K562 (cell line): ENCODE data around the gene ZNF124. TPM values are rescaled to one million over a fixed set of nuclear protein-coding genes. Genes with fewer than 3 reads are reported as not detected.

Experiments
- AFF1 ChIP-seq, 2 experiments: fragments of 450-650 bp; IDR thresholded peaks; 2 replicates each; pipeline ENCODE4 v1.6.1; 2018; ENCODE audit warnings: mild to moderate bottlenecking in 2 of 2, low read depth in 1 of 2; ENCODE audit not compliant: partially characterized antibody in 2 of 2
- BRD9 ChIP-seq: fragments of 450-650 bp; IDR thresholded peaks from 2 replicates; pipeline ENCODE4 v1.6.1; 2018; ENCODE audit warnings: low read depth; ENCODE audit not compliant: partially characterized antibody
- CCNT2 ChIP-seq: IDR thresholded peaks from 2 replicates; pipeline ENCODE4 v1.6.1; 2011; ENCODE audit warnings: borderline replicate concordance, low read depth, mild to moderate bottlenecking, moderate library complexity, mixed read lengths, low read length; ENCODE audit not compliant: insufficient read length; ENCODE audit errors: extremely low read depth
- FOXJ3 ChIP-seq: sonication (generic); formaldehyde crosslinking; IDR thresholded peaks from 2 replicates; pipeline ENCODE4 v1.4.0; 2020; ENCODE audit warnings: mild to moderate bottlenecking, missing genetic modification reagents
- HSF4 ChIP-seq: fragments of 250-450 bp; sonication (Bioruptor Pico); IDR thresholded peaks from 2 replicates; pipeline ENCODE4 v2.1.2; 2022; ENCODE audit warnings: mild to moderate bottlenecking, moderate library complexity, borderline replicate concordance
- MTA3 ChIP-seq: fragments of 450-650 bp; formaldehyde crosslinking; IDR thresholded peaks from 2 replicates; pipeline ENCODE4 v1.6.1; 2017; ENCODE audit warnings: mild to moderate bottlenecking, borderline replicate concordance
- RBM25 ChIP-seq: fragments of 200-400 bp; formaldehyde crosslinking; IDR thresholded peaks from 2 replicates; pipeline ENCODE4 v1.6.1; 2018; ENCODE audit warnings: low read length, low read depth, moderate library complexity; ENCODE audit not compliant: severe bottlenecking
- SRF ChIP-seq, 2 experiments: fragments of 250-450, 450-650 bp in 1 of 2; sonication (Bioruptor Pico) in 1 of 2; sonication (generic) in 1 of 2; formaldehyde crosslinking; IDR thresholded peaks; 2 replicates each; pipeline versions ENCODE4 v1.5.0 to v1.5.1; 2020 to 2022; ENCODE audit warnings: mild to moderate bottlenecking in 1 of 2, missing genetic modification reagents in 1 of 2
- THAP12 ChIP-seq: fragments of 250-450 bp; sonication (Bioruptor Pico); IDR thresholded peaks from 2 replicates; pipeline ENCODE4 v1.9.0; 2021; ENCODE audit warnings: mild to moderate bottlenecking, inconsistent platforms
- TRIM24 ChIP-seq, 2 experiments: fragments of 450-650 bp; IDR thresholded peaks; 2 replicates each; pipeline ENCODE4 v1.6.1; 2016
- YY1 ChIP-seq, 3 experiments: IDR thresholded peaks; 2 replicates each; pipeline ENCODE4 v1.6.1; 2011; ENCODE audit warnings: low read length in 2 of 3, mild to moderate bottlenecking in 2 of 3, moderate library complexity in 2 of 3, borderline replicate concordance in 1 of 3, control low read depth in 1 of 3, low read depth in 1 of 3; ENCODE audit not compliant: insufficient read depth in 3 of 3, insufficient replicate concordance in 2 of 3, control insufficient read depth in 1 of 3, insufficient read length in 1 of 3; ENCODE audit errors: extremely low read depth in 1 of 3
- ZBED1 ChIP-seq: IDR thresholded peaks from 2 replicates; pipeline ENCODE4 v1.6.1; 2014
- ZEB2 ChIP-seq: fragments of 450-650 bp; IDR thresholded peaks from 2 replicates; pipeline ENCODE4 v1.6.1; 2016
- ZFP91 ChIP-seq: sonication (generic); formaldehyde crosslinking; IDR thresholded peaks from 2 replicates; pipeline ENCODE4 v1.8.0; 2022; ENCODE audit warnings: mild to moderate bottlenecking, missing genetic modification reagents
- ZNF398 ChIP-seq: fragments of 250-450 bp; sonication (Bioruptor Pico); IDR thresholded peaks from 2 replicates; pipeline ENCODE4 v1.8.0; 2021; ENCODE audit warnings: moderate library complexity, mild to moderate bottlenecking, inconsistent platforms
- ZNF75A ChIP-seq: fragments of 450-650 bp; formaldehyde crosslinking; IDR thresholded peaks from 2 replicates; pipeline ENCODE4 v1.4.0; 2020; ENCODE audit warnings: mild to moderate bottlenecking
- ZSCAN29 ChIP-seq: fragments of 450-650 bp; IDR thresholded peaks from 2 replicates; pipeline ENCODE4 v1.6.1; 2017
- polyA plus RNA-seq, 8 experiments: library from polyadenylated mRNA; depleted of rRNA in 4 of 8; stranded (reverse) in 5 of 8; unstranded in 3 of 8; fragments of >200 nt; fragmentation: Nextera tagmentation in 2 of 8; fragmentation: Illumina TruSeq in 1 of 8; extraction: Ambion mirVana in 2 of 8; extraction: Trizol in 1 of 8; gene quantifications; 2 replicates each; pipeline versions ENCODE4 v1.2.1 to v1.2.3, GENCODE V29; 2011 to 2014; ENCODE audit warnings: inconsistent platforms in 1 of 8, missing spikeins in 1 of 8
- total RNA-seq, 7 experiments: library from RNA; depleted of rRNA in 6 of 7; stranded (reverse); fragments of >200 nt in 6 of 7; fragmentation: Illumina TruSeq in 2 of 7; extraction: Trizol in 2 of 7; gene quantifications; 2 replicates each; pipeline versions ENCODE4 v1.2.1 to v1.2.3, GENCODE V29; 2011 to 2021; ENCODE audit warnings: low replicate concordance in 1 of 7
- TF ChIP-seq, protein P1 (sequence below): fragments of 250-450 bp; sonication (Bioruptor Pico); IDR thresholded peaks from 2 replicates; pipeline ENCODE4 v1.6.1; 2021; ENCODE audit warnings: mild to moderate bottlenecking

ZNF124 gene
- total and polyA plus RNA-seq, 9 of the 15 experiments (the other 6 are each of a cell fraction or from before 2014, with no cell fraction given): 7.6 to 71.5 (median 20.2) TPM

DNA sequence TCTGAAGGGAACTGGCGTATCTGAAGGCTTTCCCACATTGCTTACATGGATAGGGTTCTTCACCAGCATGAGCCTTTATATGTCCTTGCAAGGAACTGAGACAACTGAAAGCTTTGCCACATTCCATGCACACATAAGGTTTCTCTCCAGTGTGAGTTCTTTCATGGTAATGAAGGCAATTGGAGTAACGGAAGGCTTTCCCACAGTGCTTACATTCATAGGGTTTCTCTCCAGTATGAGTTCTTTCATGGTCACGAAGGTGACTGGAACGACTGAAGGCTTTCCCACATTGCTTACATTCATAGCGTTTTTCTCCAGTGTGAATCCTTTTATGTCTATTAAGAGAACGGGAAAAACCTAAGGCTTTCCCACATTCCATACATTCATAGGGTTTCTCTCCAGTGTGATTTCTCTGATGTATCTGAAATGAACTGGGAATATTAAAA lies 15.0 kb downstream of the ZNF124 start (continued):
- TF ChIP-seq HSF4 (CRISPR knock-in tag): no peak
- no peak for TF ChIP-seq ZNF398
- TF ChIP-seq ZSCAN29: no peak
- peak; percentile 98 for TF ChIP-seq ZNF75A (CRISPR knock-in tag)
- no peak for TF ChIP-seq THAP12
- TF ChIP-seq AFF1 (IDR thresholded peaks at IDR 0.05; ENCODE audit: low read depth in 1 of 2, partially characterized antibody in 2 of 2): no peak
- TF ChIP-seq ZEB2: peak; percentile 43; the same call in 1 of the 2 replicates
- TF ChIP-seq MTA3: no peak
- no peak for TF ChIP-seq SRF (CRISPR knock-in tag; IDR thresholded peaks at IDR 0.05)
- TF ChIP-seq YY1 (IDR thresholded peaks at IDR 0.05; ENCODE audit: borderline replicate concordance in 1 of 3, control insufficient read depth in 1 of 3, extremely low read depth in 1 of 3, insufficient read depth in 3 of 3, insufficient read length in 1 of 3, insufficient replicate concordance in 2 of 3, low read depth in 1 of 3, low read length in 2 of 3): no peak
- no peak for TF ChIP-seq FOXJ3 (CRISPR knock-in tag)
- TF ChIP-seq CCNT2: no peak
- TF ChIP-seq ZBED1: no peak
- no peak for TF ChIP-seq ZFP91
- TF ChIP-seq, protein P1, sequence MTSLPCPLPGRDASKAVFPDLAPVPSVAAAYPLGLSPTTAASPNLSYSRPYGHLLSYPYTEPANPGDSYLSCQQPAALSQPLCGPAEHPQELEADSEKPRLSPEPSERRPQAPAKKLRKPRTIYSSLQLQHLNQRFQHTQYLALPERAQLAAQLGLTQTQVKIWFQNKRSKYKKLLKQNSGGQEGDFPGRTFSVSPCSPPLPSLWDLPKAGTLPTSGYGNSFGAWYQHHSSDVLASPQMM (CRISPR knock-in tag): no peak
- TF ChIP-seq RBM25: peak; percentile 57
- peak in 1 of 2 experiments; percentile 63; a peak in 2 of 4 replicates for TF ChIP-seq TRIM24 (IDR thresholded peaks at IDR 0.05)
- TF ChIP-seq BRD9: no peak
